Stimulated activated CD4-positive, alpha-beta T cell treated with anti-CD3 and anti-CD28 coated beads, TNF-alpha, amount 100 ng/mL, for 24 hours (primary cell): ENCODE data around the gene GORASP1.

Experiments
- DNase-seq, 3 experiments: peaks; one replicate each; pipeline ENCODE4 v3.0.0-alpha.2; 2020; ENCODE audit warnings: low read depth in 3 of 3

The GORASP1 gene

GRCh38 chr3:39107388-39108199, at the start of gene GORASP1, which contains the start of gene TTC21A:
GORASP1 (minus strand) TSS chr3:39107627; CDS start chr3:39107541, 86 bp downstream.
TTC21A (plus strand) TSS chr3:39107680; CDS start chr3:39107838, 158 bp downstream.
- peak; percentile 24 to 66 (median 34) for DNase-seq

GRCh38 chr3:39156421-39156820, 49.0 kb upstream of the GORASP1 start:
- DNase-seq = no peak

- DNase-seq = no peak
Measured at GRCh38 chr3:39154280-39155021, 47.0 kb upstream of the GORASP1 start.

- DNase-seq = no peak
Measured at GRCh38 chr3:39153977-39154279, 46.5 kb upstream of the GORASP1 start.

- peak; percentile 42 to 76 (median 59) for DNase-seq
Measured at GRCh38 chr3:39150803-39151631, 43.6 kb upstream of the GORASP1 start.

- no peak for DNase-seq
Measured at GRCh38 chr3:39150148-39150802, 42.8 kb upstream of the GORASP1 start.

- DNase-seq = no peak
Measured at GRCh38 chr3:39149498-39150147, 42.2 kb upstream of the GORASP1 start.

- DNase-seq = no peak
Measured at GRCh38 chr3:39149059-39149455, 41.6 kb upstream of the GORASP1 start.

- DNase-seq = no peak
Measured at GRCh38 chr3:39148435-39149058, 41.1 kb upstream of the GORASP1 start.

- peak in 1 of 3 experiments; percentile 42 for DNase-seq
Measured at GRCh38 chr3:39147711-39148434, 40.4 kb upstream of the GORASP1 start.

GRCh38 chr3:39146611-39147591, 39.5 kb upstream of the GORASP1 start:
- peak; percentile 58 to 81 (median 59) for DNase-seq

- no peak for DNase-seq
Measured at GRCh38 chr3:39146083-39146501, 38.7 kb upstream of the GORASP1 start.

- DNase-seq = no peak
Measured at GRCh38 chr3:39144748-39145380, 37.4 kb upstream of the GORASP1 start.

GRCh38 chr3:39144095-39144747, 36.8 kb upstream of the GORASP1 start:
- no peak for DNase-seq

GRCh38 chr3:39143051-39143885, 35.8 kb upstream of the GORASP1 start:
- DNase-seq = no peak

GRCh38 chr3:39142067-39142466, 34.6 kb upstream of the GORASP1 start:
- no peak for DNase-seq
